ENCODE results near the gene SSTR4.

Gene SSTR4

DNA sequence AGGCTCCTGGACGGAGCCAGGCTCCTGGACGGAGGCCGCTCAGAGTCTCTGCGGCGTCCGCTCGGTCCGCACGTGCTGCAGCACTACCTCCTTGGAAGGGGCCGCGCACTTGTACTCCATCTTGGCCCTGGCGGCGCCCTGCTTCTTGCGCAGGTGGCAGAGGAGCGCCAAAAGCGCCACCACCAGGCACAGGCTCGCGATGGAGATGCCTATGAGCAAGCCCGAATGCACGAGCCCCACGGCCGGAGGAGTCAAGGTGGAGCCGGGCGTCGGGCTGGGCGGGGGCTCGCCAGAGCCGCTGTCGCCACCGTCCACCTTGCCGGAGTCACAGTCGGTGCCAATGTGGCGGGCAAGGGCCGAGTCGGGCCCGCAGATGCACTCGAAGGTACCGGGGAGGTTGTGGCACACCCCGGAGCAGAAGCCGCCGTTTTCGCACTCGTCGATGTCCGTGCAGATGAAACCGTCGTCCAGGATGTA lies 12.7 kb downstream of the SSTR4 start:
- Histone ChIP-seq H3K4me1 (ENCODE audit: control insufficient read depth, insufficient read depth, low read length) (peaks cover 2% of the 10 kb centered on the region), H3K9ac (ENCODE audit: low read depth, low read length) (no peak overlapping the region), H3K27me3 (ENCODE audit: control insufficient read depth, insufficient read depth, low read length) (peaks cover 67% of the 10 kb centered on the region), H3K36me3 (ENCODE audit: control insufficient read depth, insufficient read depth, low read length) (no peaks in the 10 kb centered on the region), H3K9me3 (ENCODE audit: control insufficient read depth, insufficient read depth, low read length) (no peaks in the 10 kb centered on the region), H3K4me3 (ENCODE audit: low read depth, low read length) (peak overlapping the region; percentile 75)

DNA sequence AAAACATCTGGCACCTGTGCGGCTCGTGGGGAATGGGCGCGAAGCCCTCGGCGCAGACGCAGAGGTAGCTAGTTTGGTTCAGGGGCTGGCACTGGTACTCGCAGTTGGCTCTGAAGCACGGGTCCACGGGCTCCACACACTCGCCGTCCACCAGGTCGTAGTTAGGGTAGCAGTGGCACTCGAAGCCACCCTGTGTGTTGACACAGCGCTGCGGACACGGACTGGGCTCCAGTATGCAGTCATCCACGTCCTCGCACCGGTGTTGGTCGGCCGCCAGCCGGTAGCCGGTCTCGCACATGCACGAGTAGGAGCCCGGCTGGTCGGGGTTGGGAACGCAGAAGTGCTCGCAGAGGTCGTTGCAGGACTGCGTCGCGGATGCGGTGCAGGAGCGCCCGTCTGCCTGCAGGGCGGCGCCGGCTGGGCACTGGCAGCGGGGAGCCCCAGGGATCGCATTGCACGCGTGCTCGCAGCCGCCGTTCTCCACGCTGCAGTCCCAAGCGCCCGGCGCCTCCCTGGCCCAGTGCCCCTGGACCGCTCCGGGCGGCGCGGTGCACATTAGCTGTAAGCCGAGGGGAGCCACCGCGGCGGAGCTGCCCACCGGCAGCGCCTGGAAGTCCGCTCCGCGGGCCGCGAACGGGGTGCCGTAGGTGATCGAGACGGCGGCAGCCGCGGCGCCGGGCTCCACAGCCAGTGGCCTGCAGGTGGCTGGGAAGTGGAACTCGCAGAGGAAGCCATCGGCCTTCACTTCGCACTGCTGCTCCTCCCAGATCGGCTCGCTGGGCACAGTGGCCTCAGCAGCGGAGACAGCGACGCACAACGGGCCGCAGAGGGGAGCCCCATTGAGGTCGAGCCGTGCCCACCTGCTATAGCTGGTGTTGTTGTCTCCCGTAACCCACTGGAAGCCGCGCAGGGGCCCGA lies 13.4 kb downstream of the SSTR4 start:
- Histone ChIP-seq H3K4me3 (ENCODE audit: low read depth, low read length) (peak overlapping the region; percentile 75), H3K27me3 (ENCODE audit: control insufficient read depth, insufficient read depth, low read length) (peaks cover 69% of the 10 kb centered on the region)

DNA sequence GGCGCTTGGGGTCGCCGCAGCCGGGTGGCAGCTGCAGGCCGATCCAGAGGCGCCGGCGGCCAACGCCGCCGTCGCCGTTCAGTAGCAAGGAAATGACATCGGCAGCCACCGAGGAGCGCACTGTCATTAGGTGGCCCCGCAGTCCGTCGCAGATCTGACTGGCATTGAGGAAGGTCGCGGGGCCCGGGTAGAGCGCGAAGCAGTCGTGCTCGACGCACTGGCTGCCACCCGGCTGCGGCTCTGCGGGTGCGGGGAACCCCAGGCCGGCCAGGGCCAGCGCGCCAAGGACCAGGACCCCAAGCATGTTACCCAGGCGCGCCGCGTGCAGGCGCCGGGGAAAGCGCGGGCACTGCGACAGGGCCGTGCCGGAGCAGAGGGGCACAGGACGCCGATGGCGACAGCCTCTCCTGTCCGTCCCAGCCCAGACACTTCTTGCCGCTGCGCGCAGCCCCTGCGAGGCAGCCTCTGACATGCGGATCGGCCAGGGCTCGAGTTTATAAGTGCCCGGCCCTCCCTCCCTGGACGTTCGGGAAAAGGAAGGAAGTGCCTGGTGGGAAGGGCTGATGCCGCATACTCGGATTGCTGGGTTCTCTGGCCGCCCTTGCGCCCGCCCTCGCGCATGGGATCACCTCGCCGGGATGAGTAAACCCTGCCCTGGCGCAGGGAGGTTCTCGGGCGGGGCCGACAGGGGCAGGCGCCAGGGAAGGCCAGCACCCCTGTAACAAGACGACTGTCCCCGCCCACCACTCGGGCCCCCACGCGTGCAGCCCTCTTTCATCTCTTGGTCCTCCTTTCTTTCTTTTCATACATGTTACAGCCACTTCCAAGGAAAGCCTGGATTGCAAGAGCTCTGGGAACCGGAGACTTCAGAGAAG lies 14.3 kb downstream of the SSTR4 start, which contains the start of gene THBD:
THBD (minus strand) TSS at position 472 of the 875 bp plus-strand sequence; CDS start at position 304, 168 bp downstream.
- no peaks in the 10 kb centered on the region for H3K36me3 ChIP-seq (ENCODE audit: control insufficient read depth, insufficient read depth, low read length)
- H3K4me1 ChIP-seq (ENCODE audit: control insufficient read depth, insufficient read depth, low read length), result peaks cover 2% of the 10 kb centered on the region
- no peak within 1 kb of the TSS for H3K9ac ChIP-seq (ENCODE audit: low read depth, low read length)
- H3K27me3 ChIP-seq (ENCODE audit: control insufficient read depth, insufficient read depth, low read length), result peaks cover 67% of the 10 kb centered on the region
- peak within 1 kb of the TSS; percentile 75 for H3K4me3 ChIP-seq (ENCODE audit: low read depth, low read length)
- H3K9me3 ChIP-seq (ENCODE audit: control insufficient read depth, insufficient read depth, low read length), result no peaks in the 10 kb centered on the region

More for the DNA sequence above, 13.4 kb downstream of the SSTR4 start:
- H3K9me3 ChIP-seq (ENCODE audit: control insufficient read depth, insufficient read depth, low read length), result no peaks in the 10 kb centered on the region
- peaks cover 2% of the 10 kb centered on the region for H3K4me1 ChIP-seq (ENCODE audit: control insufficient read depth, insufficient read depth, low read length)
- H3K9ac ChIP-seq (ENCODE audit: low read depth, low read length), result no peak overlapping the region
- no peaks in the 10 kb centered on the region for H3K36me3 ChIP-seq (ENCODE audit: control insufficient read depth, insufficient read depth, low read length)

DNA sequence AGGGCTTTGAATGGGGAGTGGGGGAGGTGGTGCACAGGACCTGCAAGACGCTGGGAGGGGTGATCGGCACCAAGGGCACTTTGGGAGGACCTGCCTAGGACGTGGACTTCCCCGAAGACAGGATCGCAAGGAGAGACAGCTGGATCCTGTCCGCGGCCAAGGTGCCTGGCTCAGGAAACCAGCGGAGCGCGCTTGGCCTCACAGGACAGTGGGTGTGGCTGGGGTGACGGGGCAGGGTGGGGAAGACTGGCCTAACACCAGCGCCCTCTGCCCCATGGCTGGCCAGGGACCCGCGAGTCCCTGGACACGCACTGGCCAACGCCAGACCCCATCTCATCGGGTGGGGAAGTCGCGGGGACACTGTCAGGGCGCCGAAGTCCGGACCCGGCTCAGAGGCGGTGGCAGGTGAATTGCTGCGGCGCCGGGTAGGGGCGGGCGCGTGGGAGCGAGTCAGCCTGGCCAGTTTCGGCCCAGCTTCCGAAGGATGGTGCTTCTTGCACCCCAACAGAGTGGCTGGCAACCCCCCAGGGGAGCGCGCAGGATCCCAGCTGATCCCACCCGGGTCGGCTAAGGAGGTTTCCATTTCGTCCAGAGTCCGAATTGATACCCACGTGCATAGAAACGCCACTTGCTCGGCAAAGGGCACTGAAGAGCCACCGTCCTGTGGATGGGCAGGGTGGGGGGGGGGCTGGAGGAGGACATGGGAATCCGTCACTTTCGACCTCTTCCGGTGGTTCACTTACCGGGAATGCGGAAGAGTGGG lies 15.1 kb downstream of the SSTR4 start:
- Histone ChIP-seq H3K36me3 (ENCODE audit: control insufficient read depth, insufficient read depth, low read length) (no peaks in the 10 kb centered on the region), H3K27me3 (ENCODE audit: control insufficient read depth, insufficient read depth, low read length) (peaks cover 64% of the 10 kb centered on the region), H3K9ac (ENCODE audit: low read depth, low read length) (no peak overlapping the region), H3K9me3 (ENCODE audit: control insufficient read depth, insufficient read depth, low read length) (no peaks in the 10 kb centered on the region), H3K4me3 (ENCODE audit: low read depth, low read length) (peak overlapping the region; percentile 75), H3K4me1 (ENCODE audit: control insufficient read depth, insufficient read depth, low read length) (peaks cover 2% of the 10 kb centered on the region)

DNA sequence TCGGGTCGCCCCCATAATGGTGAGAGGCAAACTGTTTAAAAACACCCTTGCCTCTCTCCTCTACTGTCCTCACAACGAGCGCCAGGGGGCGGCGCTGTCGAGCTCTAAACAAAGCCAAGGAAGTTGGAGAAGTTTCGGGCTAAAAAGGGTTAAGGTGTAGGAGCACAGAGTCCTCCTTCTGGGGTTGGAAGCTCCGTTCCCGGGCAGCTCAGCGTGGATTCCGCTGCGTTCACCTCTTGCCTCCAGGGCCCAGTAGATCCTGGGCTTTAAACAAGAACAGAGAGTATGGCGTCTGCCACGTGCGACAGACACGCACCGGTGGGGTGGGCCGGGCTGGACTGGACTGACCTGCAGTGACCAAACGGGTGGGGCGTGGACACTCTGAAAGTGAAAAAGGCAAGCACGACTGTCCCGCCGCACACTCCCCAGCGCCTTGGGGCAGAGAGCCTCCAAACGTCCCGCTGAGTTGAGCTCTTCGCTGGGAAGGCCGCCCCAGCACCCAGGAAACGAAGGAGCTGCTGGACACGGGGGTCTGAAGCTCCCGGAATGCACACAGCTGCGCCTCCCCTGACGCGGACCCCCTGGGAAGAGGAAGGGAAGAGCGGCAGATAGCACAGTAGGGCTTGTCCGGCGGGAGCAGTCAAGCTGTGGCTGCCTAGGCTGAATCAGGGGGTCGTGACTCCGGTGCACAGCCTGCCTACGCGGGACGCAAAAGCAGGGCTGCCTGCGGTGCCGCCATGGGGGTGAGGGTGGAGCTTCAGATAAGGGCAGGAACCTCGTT lies 15.9 kb downstream of the SSTR4 start:
- no peaks in the 10 kb centered on the region for H3K36me3 ChIP-seq (ENCODE audit: control insufficient read depth, insufficient read depth, low read length)
- peak overlapping the region; percentile 79 for H3K9ac ChIP-seq (ENCODE audit: low read depth, low read length)
- H3K27me3 ChIP-seq (ENCODE audit: control insufficient read depth, insufficient read depth, low read length), result peaks cover 64% of the 10 kb centered on the region
- H3K4me1 ChIP-seq (ENCODE audit: control insufficient read depth, insufficient read depth, low read length), result peaks cover 2% of the 10 kb centered on the region
- no peaks in the 10 kb centered on the region for H3K9me3 ChIP-seq (ENCODE audit: control insufficient read depth, insufficient read depth, low read length)
- peak overlapping the region; percentile 75 for H3K4me3 ChIP-seq (ENCODE audit: low read depth, low read length)

DNA sequence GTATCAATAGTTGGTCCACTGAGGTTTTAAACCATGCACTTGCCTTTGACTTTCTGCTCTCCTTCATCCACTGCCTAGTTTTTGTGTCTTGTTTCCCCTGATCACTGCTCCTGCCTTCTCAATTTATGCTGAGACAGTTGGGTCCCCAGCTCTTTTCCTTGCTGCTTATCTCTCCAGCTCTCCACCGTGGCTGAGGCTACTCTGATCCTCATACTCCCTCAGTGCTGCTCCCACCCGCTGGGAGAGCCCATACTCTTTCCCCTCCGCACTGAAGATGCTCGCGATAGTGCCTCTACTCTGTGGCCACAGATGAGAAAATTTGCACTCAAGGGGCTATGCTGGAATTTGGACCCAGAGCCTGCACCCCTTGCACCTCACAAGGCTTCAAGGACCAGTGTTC lies 17.8 kb downstream of the SSTR4 start:
- Histone ChIP-seq H3K36me3 (ENCODE audit: control insufficient read depth, insufficient read depth, low read length) (no peaks in the 10 kb centered on the region), H3K27me3 (ENCODE audit: control insufficient read depth, insufficient read depth, low read length) (peaks cover 45% of the 10 kb centered on the region), H3K9me3 (ENCODE audit: control insufficient read depth, insufficient read depth, low read length) (no peaks in the 10 kb centered on the region), H3K4me1 (ENCODE audit: control insufficient read depth, insufficient read depth, low read length) (peaks cover 2% of the 10 kb centered on the region), H3K4me3 (ENCODE audit: low read depth, low read length) (no peak overlapping the region), H3K9ac (ENCODE audit: low read depth, low read length) (no peak overlapping the region)

DNA sequence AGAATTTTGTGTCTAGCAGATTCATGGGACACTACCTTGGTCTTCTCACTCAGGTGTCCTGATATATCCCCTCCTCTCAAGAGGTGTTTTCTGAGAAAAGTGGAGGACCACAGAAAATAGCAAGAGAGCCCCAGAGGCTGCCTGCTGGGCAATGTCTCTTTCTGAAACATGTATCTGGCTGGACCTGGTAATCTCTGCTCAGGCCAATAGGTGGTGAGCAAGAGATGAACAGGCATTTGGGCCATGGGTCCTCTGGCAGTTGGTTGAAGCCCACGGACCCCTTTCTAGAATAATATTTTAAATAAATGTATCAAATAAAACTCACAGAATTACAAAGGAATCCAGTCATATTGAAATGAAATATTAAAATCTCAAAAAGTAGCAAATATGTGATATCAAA lies 23.1 kb downstream of the SSTR4 start:
- no peaks in the 10 kb centered on the region for H3K36me3 ChIP-seq (ENCODE audit: control insufficient read depth, insufficient read depth, low read length)
- peaks cover 4% of the 10 kb centered on the region for H3K27me3 ChIP-seq (ENCODE audit: control insufficient read depth, insufficient read depth, low read length)
- H3K9ac ChIP-seq (ENCODE audit: low read depth, low read length), result no peak overlapping the region
- H3K4me1 ChIP-seq (ENCODE audit: control insufficient read depth, insufficient read depth, low read length), result peaks cover 14% of the 10 kb centered on the region
- no peaks in the 10 kb centered on the region for H3K9me3 ChIP-seq (ENCODE audit: control insufficient read depth, insufficient read depth, low read length)
- H3K4me3 ChIP-seq (ENCODE audit: low read depth, low read length), result no peak overlapping the region

DNA sequence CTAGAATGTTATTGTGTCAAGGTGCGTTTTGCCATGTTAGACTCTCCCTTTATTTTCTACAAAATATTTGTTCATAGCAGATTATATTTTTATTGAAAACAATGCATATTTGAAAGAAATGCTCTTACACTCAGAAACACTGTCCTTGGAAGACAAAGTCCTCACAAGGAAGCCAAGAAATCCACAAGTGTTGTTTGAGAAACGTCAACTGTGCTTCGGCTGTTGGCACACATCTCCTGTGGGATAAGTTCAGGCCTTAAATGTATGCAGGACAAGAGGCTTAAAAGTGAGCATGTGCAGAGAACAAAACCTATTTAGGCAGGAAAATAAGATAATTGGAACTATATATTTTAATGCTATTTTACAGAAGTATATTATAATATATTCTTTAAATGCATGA lies 23.9 kb downstream of the SSTR4 start:
- Histone ChIP-seq H3K36me3 (ENCODE audit: control insufficient read depth, insufficient read depth, low read length) (no peaks in the 10 kb centered on the region), H3K27me3 (ENCODE audit: control insufficient read depth, insufficient read depth, low read length) (peaks cover 2% of the 10 kb centered on the region), H3K4me1 (ENCODE audit: control insufficient read depth, insufficient read depth, low read length) (peaks cover 14% of the 10 kb centered on the region), H3K9me3 (ENCODE audit: control insufficient read depth, insufficient read depth, low read length) (no peaks in the 10 kb centered on the region), H3K9ac (ENCODE audit: low read depth, low read length) (no peak overlapping the region), H3K4me3 (ENCODE audit: low read depth, low read length) (no peak overlapping the region)

DNA sequence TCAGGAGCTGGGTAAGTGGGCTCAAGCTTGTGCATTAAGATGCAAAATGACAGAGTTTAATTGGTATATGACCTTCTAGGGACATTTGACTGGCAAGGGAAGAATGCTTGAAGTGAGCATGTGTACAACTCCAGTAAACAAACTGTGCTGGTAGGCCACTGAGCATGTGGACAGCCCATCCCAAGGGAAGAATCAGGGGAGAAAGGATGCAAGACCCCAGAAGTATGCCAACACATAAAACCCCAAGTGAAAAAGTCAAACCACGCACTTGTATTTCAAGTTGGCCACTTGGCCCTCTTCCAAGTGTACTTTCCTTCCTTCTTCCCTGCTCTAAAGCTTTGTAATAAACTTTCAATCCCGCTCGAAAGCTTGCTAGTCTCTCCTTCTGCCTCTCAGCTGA lies 24.7 kb downstream of the SSTR4 start:
- H3K4me1 ChIP-seq (ENCODE audit: control insufficient read depth, insufficient read depth, low read length), result peaks cover 14% of the 10 kb centered on the region
- H3K4me3 ChIP-seq (ENCODE audit: low read depth, low read length), result no peak overlapping the region
- no peaks in the 10 kb centered on the region for H3K9me3 ChIP-seq (ENCODE audit: control insufficient read depth, insufficient read depth, low read length)
- no peaks in the 10 kb centered on the region for H3K27me3 ChIP-seq (ENCODE audit: control insufficient read depth, insufficient read depth, low read length)
- no peak overlapping the region for H3K9ac ChIP-seq (ENCODE audit: low read depth, low read length)
- no peaks in the 10 kb centered on the region for H3K36me3 ChIP-seq (ENCODE audit: control insufficient read depth, insufficient read depth, low read length)

DNA sequence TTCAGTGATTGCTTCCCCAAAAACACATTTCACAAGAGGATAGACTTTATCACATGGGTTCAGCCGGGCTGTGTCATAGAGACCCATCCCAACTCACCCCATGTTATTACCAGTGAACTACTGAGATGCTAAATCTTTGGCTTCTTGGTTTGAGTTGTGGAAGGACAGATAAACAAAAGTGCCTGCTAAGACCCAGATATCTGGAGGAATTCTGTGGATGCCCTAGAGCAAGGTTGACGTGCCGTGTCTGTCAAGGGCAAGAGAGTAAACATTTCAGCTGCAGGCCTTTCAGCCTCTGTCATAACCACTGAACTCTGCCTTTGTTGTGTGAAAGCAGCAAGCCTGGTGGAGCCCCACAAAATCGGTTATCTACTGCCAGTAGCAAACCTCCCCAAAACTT lies 25.5 kb downstream of the SSTR4 start:
- Histone ChIP-seq H3K9ac (ENCODE audit: low read depth, low read length) (no peak overlapping the region), H3K36me3 (ENCODE audit: control insufficient read depth, insufficient read depth, low read length) (no peaks in the 10 kb centered on the region), H3K4me1 (ENCODE audit: control insufficient read depth, insufficient read depth, low read length) (peaks cover 14% of the 10 kb centered on the region), H3K4me3 (ENCODE audit: low read depth, low read length) (no peak overlapping the region), H3K27me3 (ENCODE audit: control insufficient read depth, insufficient read depth, low read length) (no peaks in the 10 kb centered on the region), H3K9me3 (ENCODE audit: control insufficient read depth, insufficient read depth, low read length) (no peaks in the 10 kb centered on the region)

Data from iPS-15b (cell line).